ENCODE data around the gene LMCD1. TPM values are rescaled to one million over a fixed set of nuclear protein-coding genes. Genes with fewer than 3 reads are reported as not detected.

The LMCD1 gene
- total and polyA plus RNA-seq, 2 of the 8 experiments (the other 6 are each of a cell fraction or from before 2014, with no cell fraction given) = 12.3 to 26.5 TPM

- TF ChIP-seq SP4 (IDR thresholded peaks at IDR 0.05; ENCODE audit: low read length) (no peak), CREB1 (IDR thresholded peaks at IDR 0.05) (no peak)
Measured at GRCh38 chr3:8529181-8529637, 27.6 kb downstream of the LMCD1 start (continued).

Data from H1 (cell line).